PC-3 (cell line): ENCODE measurements around the gene CIAO2A. TPM values are rescaled to one million over a fixed set of nuclear protein-coding genes. Genes with fewer than 3 reads are reported as not detected.

ENCODE experiments used
- ATAC-seq: fragments of 200-7000 bp; cut with Tn5 transposase; 2 replicates; pipeline ENCODE4 v1.9.1; 2020; ENCODE audit warnings: mild to moderate bottlenecking, moderate library complexity
- BruUV-seq: library from RNA; stranded (reverse); fragments of 400-500 nt; replicated peaks from 2 replicates; lab custom pipeline; 2021; lab: Mats Ljungman, UMichigan
- CTCF ChIA-PET: fragments of 300-600 bp; sonication (Branson Sonifier 250); formaldehyde crosslinking; loops from one replicate; lab custom pipeline; 2022; ENCODE audit warnings: antibody characterized with exemption; lab: Charles Lee
- POLR2A ChIA-PET: fragments of 300-600 bp; sonication (Branson Sonifier 250); formaldehyde crosslinking; loops from one replicate; lab custom pipeline; 2022; ENCODE audit warnings: antibody characterized with exemption; ENCODE audit not compliant: unreplicated experiment; lab: Charles Lee
- DNase-seq: peaks from one replicate; pipeline ENCODE4 v3.0.0-alpha.2; 2015
- H2AFZ ChIP-seq: fragments of 300-600 bp; sonication (generic); 2 replicates; pipeline ENCODE4 v1.6.0; 2016; ENCODE audit warnings: antibody characterized with exemption, low read length
- H3F3A ChIP-seq: fragments of 300-600 bp; sonication (generic); one replicate; pipeline ENCODE4 v1.6.0; 2017; ENCODE audit warnings: antibody characterized with exemption, low read length, control low read depth, mild to moderate bottlenecking; ENCODE audit not compliant: unreplicated experiment
- H3K27ac ChIP-seq: fragments of 300-600 bp; sonication (generic); 2 replicates; pipeline ENCODE4 v1.5.1; 2016; ENCODE audit warnings: mild to moderate bottlenecking, low read length
- H3K27me3 ChIP-seq: fragments of 300-600 bp; sonication (generic); 2 replicates; pipeline ENCODE4 v1.6.1; 2016; ENCODE audit warnings: low read length, mixed read lengths
- H3K36me3 ChIP-seq: fragments of 300-600 bp; sonication (generic); 2 replicates; pipeline ENCODE4 v1.6.1; 2016; ENCODE audit warnings: low read depth, mixed run types, low read length, mixed read lengths
- H3K4me1 ChIP-seq: fragments of 300-600 bp; sonication (generic); 2 replicates; pipeline ENCODE4 v1.5.1; 2016; ENCODE audit warnings: low read length; ENCODE audit not compliant: insufficient read depth
- H3K4me2 ChIP-seq: fragments of 300-600 bp; sonication (generic); 2 replicates; pipeline ENCODE4 v1.6.0; 2016; ENCODE audit warnings: low read length
- H3K4me3 ChIP-seq: fragments of 300-600 bp; sonication (generic); 2 replicates; pipeline ENCODE4 v1.5.1; 2016; ENCODE audit warnings: mild to moderate bottlenecking, low read length, mixed read lengths
- H3K79me2 ChIP-seq: fragments of 300-600 bp; sonication (generic); 2 replicates; pipeline ENCODE4 v1.6.1; 2017; ENCODE audit warnings: low read length, mixed read lengths
- H3K9ac ChIP-seq: fragments of 300-600 bp; sonication (generic); 2 replicates; pipeline ENCODE4 v1.6.0; 2016; ENCODE audit warnings: mild to moderate bottlenecking, low read length
- H3K9me2 ChIP-seq: fragments of 300-600 bp; sonication (generic); replicated peaks from 2 replicates; pipeline ENCODE4 v1.6.1; 2016; ENCODE audit warnings: mixed run types, low read length, mixed read lengths
- H3K9me3 ChIP-seq: fragments of 300-600 bp; sonication (generic); 2 replicates; pipeline ENCODE4 v1.6.1; 2016; ENCODE audit warnings: low read length, mixed read lengths
- H4K20me1 ChIP-seq: fragments of 300-600 bp; sonication (generic); 2 replicates; pipeline ENCODE4 v1.6.1; 2016; ENCODE audit warnings: low read length, mixed read lengths
- EZH2 ChIP-seq: fragments of 300-600 bp; sonication (generic); IDR thresholded peaks from one replicate; pipeline ENCODE4 v1.6.1; 2017; ENCODE audit warnings: antibody characterized with exemption, mild to moderate bottlenecking, low read length; ENCODE audit not compliant: unreplicated experiment
- EZH2phosphoT487 ChIP-seq: fragments of 300-600 bp; sonication (generic); IDR thresholded peaks from 2 replicates; pipeline ENCODE4 v1.6.1; 2018; ENCODE audit warnings: mild to moderate bottlenecking, antibody characterized with exemption, low read length, borderline replicate concordance
- intact Hi-C: fragments of 100-400 bp; cut with micrococcal nuclease; formaldehyde crosslinking; loops from 2 replicates; pipeline ENCODE4 v1.9.0; 2023
- total RNA-seq: library from RNA; depleted of rRNA; stranded (reverse); fragments of >200 nt; gene quantifications from 2 replicates; pipeline ENCODE4 v1.2.3, GENCODE V29; 2014
- TF ChIP-seq, protein P1 (sequence below): fragments of 300-600 bp; sonication (generic); conservative IDR thresholded peaks from 2 replicates; pipeline ENCODE4 v1.5.1; 2017; ENCODE audit warnings: antibody characterized with exemption, low read depth, mild to moderate bottlenecking, low read length

CIAO2A gene
- total RNA-seq, 1 experiment from 2014 or later = 92.4 TPM

DNA sequence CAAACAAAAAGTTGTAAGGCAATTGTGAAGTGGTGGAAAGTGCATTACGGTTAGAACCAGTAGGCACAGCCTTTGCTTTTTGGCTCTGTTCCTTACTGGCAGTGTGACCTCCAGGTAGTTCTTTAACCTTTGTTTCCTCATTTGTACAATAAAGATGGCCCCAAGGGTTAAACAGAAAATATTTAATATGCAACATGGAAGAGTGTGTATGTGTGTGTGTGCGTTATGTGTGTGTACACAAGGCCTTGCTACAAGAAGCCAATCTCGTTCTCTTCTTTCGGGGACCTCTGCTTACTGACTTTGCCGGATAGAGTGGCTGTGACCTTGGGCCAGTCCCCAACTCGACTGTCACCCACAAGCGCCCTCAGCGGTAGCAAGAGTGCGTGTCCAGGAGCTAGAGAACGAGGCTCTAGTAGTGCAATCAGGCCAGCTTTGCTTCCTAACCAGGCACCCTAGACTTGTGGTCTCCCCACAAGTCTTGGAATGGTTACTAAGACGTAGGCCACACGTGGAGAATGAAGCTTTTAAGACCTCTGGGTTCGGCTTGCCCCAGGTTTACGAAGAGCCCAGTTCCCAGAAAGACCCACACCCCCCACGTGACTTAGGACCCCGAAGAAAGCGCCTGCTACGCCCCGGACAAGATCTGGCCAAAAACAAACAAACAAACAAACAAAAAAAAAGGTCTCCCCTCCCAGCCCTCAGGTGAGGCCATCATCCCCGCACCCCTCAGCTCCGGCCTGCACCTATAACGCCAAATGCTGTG, 593 bp downstream of the CIAO2A start:
- peaks cover 5% of the 10 kb centered on the region for H3K36me3 ChIP-seq
- peak overlapping the region; percentile 29 for H3K27ac ChIP-seq
- ATAC-seq (peak; percentile 8; the same call in 1 of the 2 replicates), DNase-seq (peak; percentile 12)
- no peaks in the 10 kb centered on the region for H3K27me3 ChIP-seq
- 0 out of 2 replicates have a peak, but pooled peaks cover 6% of the 10 kb centered on the region for H4K20me1 ChIP-seq
- peak overlapping the region; percentile 89 for H3K9ac ChIP-seq
- no peaks in the 10 kb centered on the region for H3K9me3 ChIP-seq
- peak overlapping the region; percentile 90 for H3K4me3 ChIP-seq
- H3K79me2 ChIP-seq = peaks cover 71% of the 10 kb centered on the region
- CTCF ChIA-PET = interaction anchor here (0.7 kb wide), 1 partner anchor 60 kb away, joined by 3 read pairs; no protein-coding TSS in a partner anchor
- peak overlapping the region; percentile 96 for H3K4me2 ChIP-seq
- no peaks in the 10 kb centered on the region for H3K9me2 ChIP-seq
- POLR2A ChIA-PET = interaction anchor here (0.5 to 0.6 kb wide), 4 partner anchors 87 to 1802 kb away, joined by 3 to 10 read pairs (median 4); no protein-coding TSS in a partner anchor
- TF ChIP-seq, protein P1, sequence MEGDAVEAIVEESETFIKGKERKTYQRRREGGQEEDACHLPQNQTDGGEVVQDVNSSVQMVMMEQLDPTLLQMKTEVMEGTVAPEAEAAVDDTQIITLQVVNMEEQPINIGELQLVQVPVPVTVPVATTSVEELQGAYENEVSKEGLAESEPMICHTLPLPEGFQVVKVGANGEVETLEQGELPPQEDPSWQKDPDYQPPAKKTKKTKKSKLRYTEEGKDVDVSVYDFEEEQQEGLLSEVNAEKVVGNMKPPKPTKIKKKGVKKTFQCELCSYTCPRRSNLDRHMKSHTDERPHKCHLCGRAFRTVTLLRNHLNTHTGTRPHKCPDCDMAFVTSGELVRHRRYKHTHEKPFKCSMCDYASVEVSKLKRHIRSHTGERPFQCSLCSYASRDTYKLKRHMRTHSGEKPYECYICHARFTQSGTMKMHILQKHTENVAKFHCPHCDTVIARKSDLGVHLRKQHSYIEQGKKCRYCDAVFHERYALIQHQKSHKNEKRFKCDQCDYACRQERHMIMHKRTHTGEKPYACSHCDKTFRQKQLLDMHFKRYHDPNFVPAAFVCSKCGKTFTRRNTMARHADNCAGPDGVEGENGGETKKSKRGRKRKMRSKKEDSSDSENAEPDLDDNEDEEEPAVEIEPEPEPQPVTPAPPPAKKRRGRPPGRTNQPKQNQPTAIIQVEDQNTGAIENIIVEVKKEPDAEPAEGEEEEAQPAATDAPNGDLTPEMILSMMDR = 0 out of 2 replicates have a peak, but pooled peaks have one; percentile 12
- no peak for TF ChIP-seq EZH2phosphoT487
- H2AFZ ChIP-seq = peak overlapping the region; percentile 88
- BruUV-seq = TSS peak; percentile 47
- intact Hi-C loops = loop anchor here (2.0 kb wide), 1 partner anchor 20 kb away; no protein-coding TSS in a partner anchor
- H3F3A ChIP-seq = no peaks in the 10 kb centered on the region
- peaks cover 28% of the 10 kb centered on the region for H3K4me1 ChIP-seq

DNA sequence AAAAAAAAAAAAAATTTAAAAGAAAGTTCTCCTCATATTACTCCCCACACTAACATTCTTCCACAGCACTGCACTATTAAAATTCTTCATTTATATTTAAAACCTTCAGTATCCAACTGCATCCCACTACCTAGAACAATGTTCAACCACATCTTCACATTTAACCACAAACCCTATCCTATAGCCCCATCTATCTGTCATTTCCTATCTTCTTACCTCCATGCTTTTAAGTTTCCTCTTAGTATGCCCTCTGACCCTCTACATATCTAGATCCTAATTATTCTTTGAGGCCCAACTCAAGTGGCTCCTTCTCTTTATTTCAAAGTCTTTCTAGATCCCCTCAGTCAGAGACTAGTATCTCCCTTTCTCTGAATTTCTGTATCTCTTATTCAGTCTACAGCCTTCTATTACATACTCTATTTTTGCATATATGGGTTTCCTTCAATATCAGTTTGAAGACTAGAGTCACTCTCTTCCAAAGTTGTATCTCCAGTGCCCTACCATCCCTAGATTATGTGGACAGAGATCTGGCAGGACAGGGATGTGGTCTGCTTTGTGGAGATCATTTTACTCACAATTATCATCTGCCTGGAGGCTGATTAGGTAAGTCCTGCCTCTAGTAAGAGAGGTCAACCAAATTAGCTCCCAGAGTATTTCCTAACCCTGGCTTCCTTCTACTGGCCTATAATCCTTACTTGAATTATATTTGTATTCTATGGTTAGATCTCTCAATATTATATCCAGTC, 1.4 kb downstream of the CIAO2A start:
- ATAC-seq (no peak), DNase-seq (peak; percentile 28)
- TF ChIP-seq EZH2 = no peak
- TF ChIP-seq, protein P1 = peak; percentile 51
- no peak for TF ChIP-seq EZH2phosphoT487
- peak overlapping the region; percentile 89 for H3K9ac ChIP-seq
- no peaks in the 10 kb centered on the region for H3K9me3 ChIP-seq
- ChIA-PET POLR2A (interaction anchor here (0.6 kb wide), 2 partner anchors 87 to 1801 kb away, joined by 3 to 4 read pairs; no protein-coding TSS in a partner anchor), CTCF (no interaction called here)
- no peaks in the 10 kb centered on the region for H3F3A ChIP-seq
- intact Hi-C loops = loop anchor here (2.0 kb wide), 1 partner anchor 19 kb away; no protein-coding TSS in a partner anchor
- no peaks in the 10 kb centered on the region for H3K27me3 ChIP-seq
- H3K4me2 ChIP-seq = peak overlapping the region; percentile 96
- H3K4me3 ChIP-seq = peak overlapping the region; percentile 90
- H3K36me3 ChIP-seq = peaks cover 9% of the 10 kb centered on the region
- no peak overlapping the region for H3K27ac ChIP-seq
- BruUV-seq = no TSS peak
- H3K79me2 ChIP-seq = peaks cover 63% of the 10 kb centered on the region
- H3K9me2 ChIP-seq = no peaks in the 10 kb centered on the region
- 0 out of 2 replicates have a peak, but pooled peaks cover 6% of the 10 kb centered on the region for H4K20me1 ChIP-seq
- peaks cover 20% of the 10 kb centered on the region for H3K4me1 ChIP-seq
- no peak overlapping the region; the same call in 1 of the 2 replicates for H2AFZ ChIP-seq
